ENCODE data around the gene DNAJC13.
A peak's percentile ranks its signal among the peaks of the same experiment; 100 is the strongest.

Gene DNAJC13

DNA sequence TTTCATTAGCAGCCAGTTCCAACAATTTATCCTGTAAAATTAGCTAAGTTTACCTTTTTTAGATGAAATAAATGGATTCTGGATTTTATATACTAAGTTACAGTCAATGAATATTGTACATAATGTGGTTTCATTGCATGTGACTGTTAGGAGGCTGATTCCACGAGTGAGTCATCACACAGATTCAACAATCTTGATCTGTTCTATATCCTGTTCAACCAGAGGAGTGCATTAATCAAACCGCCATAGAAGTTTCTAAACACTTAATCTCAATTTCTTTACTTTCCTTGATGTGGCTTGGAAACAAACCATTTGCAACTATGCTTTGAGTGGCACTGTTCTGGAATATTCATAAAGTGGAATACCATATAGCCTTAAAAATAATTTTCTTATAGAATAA is 15.3 kb downstream of the DNAJC13 start:
- H3K36me3 ChIP-seq: peaks cover 4% of the 10 kb centered on the region; the same call in 1 of the 2 replicates
- no peak overlapping the region for H3K4me3 ChIP-seq
- H3K27me3 ChIP-seq: no peaks in the 10 kb centered on the region
- H3K27ac ChIP-seq: no peak overlapping the region
- TF ChIP-seq Cebpa-rat (IDR thresholded peaks at IDR 0.05): no peak
- H3K4me1 ChIP-seq: peaks cover 7% of the 10 kb centered on the region
- H3K9ac ChIP-seq: no peak overlapping the region
- H3K4me2 ChIP-seq: no peak overlapping the region
- H4K20me1 ChIP-seq: no peaks in the 10 kb centered on the region
- no peaks in the 10 kb centered on the region for H3K9me3 ChIP-seq

- Histone ChIP-seq H3K4me1 (peaks cover 8% of the 10 kb centered on the region), H4K20me1 (no peaks in the 10 kb centered on the region), H3K4me2 (no peak overlapping the region), H3K9ac (no peak overlapping the region), H3K4me3 (no peak overlapping the region), H3K9me3 (no peaks in the 10 kb centered on the region), H3K27me3 (no peaks in the 10 kb centered on the region), H3K27ac (no peak overlapping the region), H3K36me3 (peaks cover 8% of the 10 kb centered on the region; the same call in 1 of the 2 replicates)
- no peak for TF ChIP-seq Cebpa-rat (IDR thresholded peaks at IDR 0.05)
These were observed 15.8 kb downstream of the DNAJC13 start for GRCh38 chr3:132433121-132433520.

DNA sequence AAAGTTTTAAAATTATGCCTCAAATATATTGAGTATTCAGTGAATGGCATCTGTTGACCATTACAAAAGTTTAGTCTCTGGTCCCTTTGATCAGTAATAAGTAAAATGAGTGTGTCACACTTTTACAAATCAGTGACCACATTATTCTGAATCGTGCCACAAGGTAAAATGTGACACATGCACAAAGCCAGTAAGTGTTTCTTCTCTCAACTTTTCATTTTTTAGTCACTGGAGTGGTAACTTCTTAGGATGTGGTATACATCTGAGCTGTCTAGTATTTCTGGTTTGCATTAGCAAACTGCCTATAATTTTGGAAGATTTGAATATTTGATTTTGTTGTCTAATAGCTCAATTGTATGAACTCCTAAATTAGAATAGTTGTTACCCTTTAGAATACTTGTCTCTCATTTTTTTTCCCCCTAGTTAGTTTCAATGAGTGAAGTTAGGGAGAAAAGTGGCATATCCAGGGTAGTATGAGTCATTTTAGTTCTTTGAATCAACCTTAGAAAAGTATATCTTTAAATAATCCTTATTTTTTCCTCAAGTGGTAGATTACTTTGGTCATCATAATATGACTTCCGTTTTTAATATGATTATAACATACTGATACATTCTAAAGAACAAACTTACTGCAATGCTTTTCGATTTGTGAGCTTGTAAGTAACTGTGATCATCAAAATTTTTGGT is 18.1 kb downstream of the DNAJC13 start:
- Histone ChIP-seq H3K9me3 (no peaks in the 10 kb centered on the region), H3K4me2 (no peak overlapping the region), H3K27me3 (no peaks in the 10 kb centered on the region), H3K4me1 (peaks cover 8% of the 10 kb centered on the region), H4K20me1 (no peaks in the 10 kb centered on the region), H3K36me3 (peaks cover 20% of the 10 kb centered on the region), H3K9ac (no peak overlapping the region), H3K27ac (no peak overlapping the region), H3K4me3 (no peak overlapping the region)
- no peak for TF ChIP-seq Cebpa-rat (IDR thresholded peaks at IDR 0.05)

- Histone ChIP-seq H3K27ac (no peak overlapping the region), H3K9ac (no peak overlapping the region), H3K4me3 (no peak overlapping the region), H3K4me1 (peaks cover 8% of the 10 kb centered on the region), H4K20me1 (no peaks in the 10 kb centered on the region), H3K9me3 (no peaks in the 10 kb centered on the region), H3K4me2 (no peak overlapping the region), H3K27me3 (no peaks in the 10 kb centered on the region), H3K36me3 (peaks cover 20% of the 10 kb centered on the region)
- no peak for TF ChIP-seq Cebpa-rat (IDR thresholded peaks at IDR 0.05)
These were observed 18.7 kb downstream of the DNAJC13 start for GRCh38 chr3:132435911-132436425.

- Histone ChIP-seq H3K9ac (no peak overlapping the region), H3K4me3 (no peak overlapping the region), H3K27ac (no peak overlapping the region), H3K27me3 (no peaks in the 10 kb centered on the region), H3K4me2 (no peak overlapping the region), H3K4me1 (peaks cover 19% of the 10 kb centered on the region), H3K9me3 (peaks cover 4% of the 10 kb centered on the region; the same call in 1 of the 2 replicates), H4K20me1 (peaks cover 16% of the 10 kb centered on the region; the same call in 1 of the 2 replicates), H3K36me3 (peaks cover 24% of the 10 kb centered on the region)
- TF ChIP-seq Cebpa-rat (IDR thresholded peaks at IDR 0.05): no peak
These were observed 26.1 kb downstream of the DNAJC13 start for GRCh38 chr3:132443421-132443820.

DNA sequence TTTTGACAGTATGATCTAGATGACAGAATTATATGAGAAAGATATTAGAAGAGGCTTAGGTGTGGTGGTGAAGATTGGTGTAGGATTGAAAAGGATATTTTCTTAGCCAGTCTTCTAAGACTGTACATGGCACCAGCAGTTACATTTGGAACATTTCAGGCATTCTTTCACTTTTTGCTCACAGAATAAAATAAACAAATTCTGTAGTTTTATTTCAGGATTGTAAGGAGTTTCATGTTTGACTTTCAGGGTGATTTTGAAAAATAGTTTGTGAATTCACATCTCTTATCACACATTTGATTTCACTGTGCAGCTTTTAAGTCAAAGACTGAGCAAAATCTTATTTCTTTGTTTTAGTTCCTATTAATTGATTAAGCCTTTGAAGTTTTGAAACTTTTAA is 27.1 kb downstream of the DNAJC13 start:
- no peak overlapping the region for H3K27ac ChIP-seq
- no peak overlapping the region for H3K4me2 ChIP-seq

DNA sequence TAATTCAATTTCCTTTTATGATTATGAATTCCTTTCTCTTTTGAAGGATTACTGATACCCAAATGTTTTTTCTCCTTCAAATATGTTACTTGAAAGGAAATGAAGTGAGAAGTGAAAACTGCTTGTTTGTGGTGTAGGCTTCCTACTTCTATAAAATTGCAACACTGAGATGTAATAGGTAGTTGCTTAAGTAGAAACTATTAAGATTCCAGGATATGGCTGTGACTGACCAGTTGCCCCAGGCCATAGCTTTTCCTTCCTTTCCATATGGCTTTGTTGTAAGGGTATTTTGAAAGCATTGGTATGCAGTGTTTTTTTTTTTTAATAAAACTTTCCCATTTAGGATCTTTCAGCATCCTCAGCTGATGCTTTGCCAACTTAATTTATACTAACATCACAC is 28.5 kb downstream of the DNAJC13 start:
- peaks cover 24% of the 10 kb centered on the region for H3K4me1 ChIP-seq
- H3K36me3 ChIP-seq: peaks cover 21% of the 10 kb centered on the region; the same call in 1 of the 2 replicates
- no peaks in the 10 kb centered on the region for H3K27me3 ChIP-seq
- no peak overlapping the region for H3K4me2 ChIP-seq
- peaks cover 16% of the 10 kb centered on the region; the same call in 1 of the 2 replicates for H4K20me1 ChIP-seq
- H3K4me3 ChIP-seq: no peak overlapping the region
- TF ChIP-seq Cebpa-rat (IDR thresholded peaks at IDR 0.05): no peak
- H3K9me3 ChIP-seq: peaks cover 4% of the 10 kb centered on the region; the same call in 1 of the 2 replicates
- no peak overlapping the region for H3K9ac ChIP-seq
- no peak overlapping the region for H3K27ac ChIP-seq

More for the DNA sequence above, 27.1 kb downstream of the DNAJC13 start:
- peaks cover 4% of the 10 kb centered on the region; the same call in 1 of the 2 replicates for H3K9me3 ChIP-seq
- peaks cover 24% of the 10 kb centered on the region for H3K4me1 ChIP-seq
- H3K4me3 ChIP-seq: no peak overlapping the region
- H3K27me3 ChIP-seq: no peaks in the 10 kb centered on the region
- H3K9ac ChIP-seq: no peak overlapping the region
- TF ChIP-seq Cebpa-rat (IDR thresholded peaks at IDR 0.05): no peak
- H3K36me3 ChIP-seq: peaks cover 27% of the 10 kb centered on the region
- H4K20me1 ChIP-seq: peaks cover 16% of the 10 kb centered on the region; the same call in 1 of the 2 replicates

DNA sequence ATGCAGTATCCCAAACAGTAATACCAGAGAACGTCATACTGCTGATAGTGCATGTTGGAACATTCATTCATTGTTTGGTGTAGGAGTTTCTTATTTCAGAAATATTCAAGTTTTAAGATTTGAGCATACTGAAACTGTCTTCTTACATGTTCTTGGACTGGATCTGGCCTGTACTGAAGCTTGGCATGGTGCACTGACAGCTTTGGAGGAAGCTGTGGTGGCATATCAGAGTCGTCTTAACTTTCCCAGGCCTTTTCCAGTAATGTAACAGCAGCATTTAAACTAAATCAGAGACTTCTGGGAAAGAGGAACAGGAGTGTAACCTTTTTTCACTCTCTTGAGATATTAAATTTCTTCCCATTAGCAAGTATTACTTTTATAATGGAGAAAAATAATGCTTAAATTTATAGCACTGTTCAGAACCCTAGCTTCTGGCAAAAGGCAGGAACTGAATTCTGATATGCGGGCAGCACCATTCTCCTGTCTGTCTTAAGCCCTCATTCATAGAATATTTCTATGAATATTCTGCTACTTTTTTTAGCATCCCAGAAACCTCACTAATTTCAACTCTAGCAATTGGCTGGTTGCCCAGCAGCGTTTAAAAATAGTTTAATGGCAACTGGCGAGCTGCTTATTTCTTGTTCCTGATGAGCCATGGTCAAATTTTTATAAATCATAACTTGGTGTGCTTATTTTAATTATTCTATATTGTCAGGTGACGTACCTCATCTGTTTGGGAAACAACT is 31.1 kb downstream of the DNAJC13 start:
- Histone ChIP-seq H3K4me3 (no peak overlapping the region), H3K36me3 (peaks cover 35% of the 10 kb centered on the region), H3K4me2 (peak overlapping the region; percentile 58), H4K20me1 (peaks cover 6% of the 10 kb centered on the region; the same call in 1 of the 2 replicates), H3K9me3 (no peaks in the 10 kb centered on the region), H3K9ac (no peak overlapping the region), H3K4me1 (peaks cover 24% of the 10 kb centered on the region), H3K27ac (no peak overlapping the region), H3K27me3 (no peaks in the 10 kb centered on the region)
- TF ChIP-seq Cebpa-rat (IDR thresholded peaks at IDR 0.05): no peak

GRCh38 chr3:132456136-132456535 is 38.8 kb downstream of the DNAJC13 start:
- no peak overlapping the region for H3K9ac ChIP-seq
- H3K27me3 ChIP-seq: no peaks in the 10 kb centered on the region
- no peaks in the 10 kb centered on the region for H3K4me1 ChIP-seq
- no peaks in the 10 kb centered on the region for H3K9me3 ChIP-seq
- no peak overlapping the region for H3K4me3 ChIP-seq
- H3K4me2 ChIP-seq: no peak overlapping the region
- H3K27ac ChIP-seq: no peak overlapping the region
- TF ChIP-seq Cebpa-rat (IDR thresholded peaks at IDR 0.05): no peak
- no peaks in the 10 kb centered on the region for H4K20me1 ChIP-seq
- H3K36me3 ChIP-seq: peaks cover 92% of the 10 kb centered on the region

- Histone ChIP-seq H3K4me2 (no peak overlapping the region), H3K27ac (no peak overlapping the region), H3K9ac (no peak overlapping the region), H3K4me3 (no peak overlapping the region), H4K20me1 (no peaks in the 10 kb centered on the region), H3K27me3 (no peaks in the 10 kb centered on the region), H3K4me1 (no peaks in the 10 kb centered on the region), H3K36me3 (peaks cover 92% of the 10 kb centered on the region), H3K9me3 (no peaks in the 10 kb centered on the region)
- no peak for TF ChIP-seq Cebpa-rat (IDR thresholded peaks at IDR 0.05)
These were observed 39.3 kb downstream of the DNAJC13 start for GRCh38 chr3:132456571-132456970.
